DMS 273 (cell line): ENCODE data around the gene SERPINB10.

Experiments
- DNase-seq: peaks from one replicate; lab custom pipeline; 2025; ENCODE audit not compliant: unreplicated experiment; lab: John Stamatoyannopoulos, UW

The SERPINB10 gene

GRCh38 chr18:63907664-63908063 is at the start of gene SERPINB10:
Gene SERPINB10, plus strand, starts transcription at chr18:63907958. Its CDS starts 7,553 bp downstream, at chr18:63915511.
- no peak for DNase-seq

GRCh38 chr18:63858456-63858855 is 49.3 kb upstream of the SERPINB10 start:
- no peak for DNase-seq

GRCh38 chr18:63859781-63860475 is 47.8 kb upstream of the SERPINB10 start:
- no peak for DNase-seq

- DNase-seq = no peak
Measured at GRCh38 chr18:63860531-63860930, 47.2 kb upstream of the SERPINB10 start.

- no peak for DNase-seq
Measured at GRCh38 chr18:63867368-63868125, 40.2 kb upstream of the SERPINB10 start.

GRCh38 chr18:63868546-63868945 is 39.2 kb upstream of the SERPINB10 start:
- no peak for DNase-seq

- DNase-seq = no peak
Measured at GRCh38 chr18:63869374-63869773, 38.4 kb upstream of the SERPINB10 start.

- no peak for DNase-seq
Measured at GRCh38 chr18:63869851-63870250, 37.9 kb upstream of the SERPINB10 start.

- DNase-seq = no peak
Measured at GRCh38 chr18:63871836-63872235, 35.9 kb upstream of the SERPINB10 start.

- DNase-seq = no peak
Measured at GRCh38 chr18:63872586-63872985, 35.2 kb upstream of the SERPINB10 start.

- DNase-seq = no peak
Measured at GRCh38 chr18:63878343-63878742, 29.4 kb upstream of the SERPINB10 start.

- no peak for DNase-seq
Measured at GRCh38 chr18:63878925-63879324, 28.8 kb upstream of the SERPINB10 start.

- no peak for DNase-seq
Measured at GRCh38 chr18:63879709-63880108, 28.0 kb upstream of the SERPINB10 start.

GRCh38 chr18:63881851-63882250 is 25.9 kb upstream of the SERPINB10 start:
- no peak for DNase-seq

- no peak for DNase-seq
Measured at GRCh38 chr18:63882333-63883141, 25.2 kb upstream of the SERPINB10 start.

- DNase-seq = no peak
Measured at GRCh38 chr18:63883617-63884016, 24.1 kb upstream of the SERPINB10 start.

- no peak for DNase-seq
Measured at GRCh38 chr18:63887424-63887823, 20.3 kb upstream of the SERPINB10 start, which contains the start of gene SERPINB2. Gene SERPINB2, plus strand, starts transcription at chr18:63887705. Its CDS starts 3,740 bp downstream, at chr18:63891445.

GRCh38 chr18:63888470-63889190 is 19.1 kb upstream of the SERPINB10 start:
- DNase-seq = no peak

GRCh38 chr18:63889626-63890025 is 18.1 kb upstream of the SERPINB10 start:
- no peak for DNase-seq

- DNase-seq = no peak
Measured at GRCh38 chr18:63890237-63890949, 17.4 kb upstream of the SERPINB10 start.
